Ovary (tissue), 3 donors: ENCODE results near the gene FIG4.

Source experiments
- CTCF ChIP-seq, 3 donors: fragments of 450-650 bp in 2 of 3; fragments of 200-600 bp in 1 of 3; IDR thresholded peaks; one replicate each; pipeline versions ENCODE4 v1.5.1 to v1.8.0; 2016 to 2022; ENCODE audit warnings: antibody characterized with exemption in 3 of 3, mild to moderate bottlenecking in 1 of 3
- EP300 ChIP-seq: sonication (generic); formaldehyde crosslinking; IDR thresholded peaks from one replicate; pipeline ENCODE4 v1.6.1; 2017; ENCODE audit warnings: antibody characterized with exemption
- POLR2A ChIP-seq: fragments of 450-650 bp; IDR thresholded peaks from one replicate; pipeline ENCODE4 v1.6.1; 2017; ENCODE audit warnings: antibody characterized with exemption, mild to moderate bottlenecking, moderate library complexity
- donor health status: DM: no; HTN: no; CAD: no.

GRCh38 chr6:109841869-109842268, 150.8 kb downstream of the FIG4 start:
- no peak for TF ChIP-seq POLR2A
- TF ChIP-seq CTCF (IDR thresholded peaks at IDR 0.05) = no peak
- TF ChIP-seq EP300 = no peak
